B cell (primary cell): ENCODE data around the gene EBF3.

Experiments
- CTCF ChIP-seq: fragments of 200-600 bp; IDR thresholded peaks from one replicate; pipeline ENCODE4 v1.8.0; 2022; ENCODE audit warnings: antibody characterized with exemption, mild to moderate bottlenecking
- EZH2 ChIP-seq: IDR thresholded peaks from 2 replicates; pipeline ENCODE4 v1.6.1; 2012; ENCODE audit warnings: borderline replicate concordance, low read depth, mild to moderate bottlenecking, moderate library complexity, low read length; ENCODE audit not compliant: insufficient read depth, poor library complexity, severe bottlenecking

- TF ChIP-seq CTCF (no peak), EZH2 (no peak)
Measured at GRCh38 chr10:129848696-129849451, 115.2 kb downstream of the EBF3 start.
